ENCODE measurements around the gene ADAMTS8.

ADAMTS8 gene

DNA sequence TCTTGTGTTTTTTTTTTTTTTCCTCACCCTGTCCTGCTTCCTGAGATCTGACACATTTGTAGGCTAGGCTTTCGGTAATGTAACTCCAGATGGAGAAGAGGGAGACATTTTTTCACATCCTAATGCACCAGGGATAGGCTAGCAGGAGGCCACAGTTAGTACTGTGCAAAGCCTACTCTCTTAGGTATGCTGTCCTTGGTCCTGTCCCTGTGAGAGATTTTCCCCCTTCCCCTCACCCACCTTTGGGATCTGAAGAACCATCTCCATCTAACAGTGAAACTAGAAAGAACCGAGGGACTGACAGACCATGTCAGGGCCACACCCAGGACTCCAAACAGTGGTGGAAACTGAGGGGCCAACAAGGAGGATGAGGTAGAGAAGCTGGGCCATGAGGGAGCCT, 29.2 kb downstream of the ADAMTS8 start:
- no peak for DNase-seq (ENCODE audit: extremely low read depth in 1 of 2, low read depth in 1 of 2)

- DNase-seq (ENCODE audit: extremely low read depth in 1 of 2, low read depth in 1 of 2), result no peak
These were observed 30.6 kb downstream of the ADAMTS8 start for GRCh38 chr11:130397780-130398179.

GRCh38 chr11:130396965-130397364, 31.4 kb downstream of the ADAMTS8 start:
- DNase-seq (ENCODE audit: extremely low read depth in 1 of 2, low read depth in 1 of 2), result no peak

DNA sequence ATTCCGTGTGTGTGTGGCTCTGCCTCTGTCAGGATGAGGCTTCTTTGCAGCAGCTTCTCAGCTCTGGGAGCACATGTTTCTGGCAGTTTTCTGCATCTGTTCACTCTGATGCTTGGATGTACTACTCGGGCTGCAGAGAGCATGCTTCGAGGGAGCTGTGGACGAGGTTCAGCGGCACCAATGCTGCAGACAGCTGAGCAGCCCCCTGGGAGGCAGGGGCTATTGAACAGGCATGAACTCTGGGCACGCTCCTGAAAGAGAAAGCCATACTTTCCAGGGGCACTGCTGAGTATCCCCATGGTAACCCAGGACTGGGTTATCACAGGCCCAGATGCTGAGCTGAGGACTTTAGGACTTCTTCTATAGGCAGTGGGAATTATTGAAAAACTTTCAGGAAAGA, 33.8 kb downstream of the ADAMTS8 start:
- no peak for DNase-seq (ENCODE audit: extremely low read depth in 1 of 2, low read depth in 1 of 2)

GRCh38 chr11:130391711-130392110, 36.7 kb downstream of the ADAMTS8 start:
- no peak for DNase-seq (ENCODE audit: extremely low read depth in 1 of 2, low read depth in 1 of 2)

DNA sequence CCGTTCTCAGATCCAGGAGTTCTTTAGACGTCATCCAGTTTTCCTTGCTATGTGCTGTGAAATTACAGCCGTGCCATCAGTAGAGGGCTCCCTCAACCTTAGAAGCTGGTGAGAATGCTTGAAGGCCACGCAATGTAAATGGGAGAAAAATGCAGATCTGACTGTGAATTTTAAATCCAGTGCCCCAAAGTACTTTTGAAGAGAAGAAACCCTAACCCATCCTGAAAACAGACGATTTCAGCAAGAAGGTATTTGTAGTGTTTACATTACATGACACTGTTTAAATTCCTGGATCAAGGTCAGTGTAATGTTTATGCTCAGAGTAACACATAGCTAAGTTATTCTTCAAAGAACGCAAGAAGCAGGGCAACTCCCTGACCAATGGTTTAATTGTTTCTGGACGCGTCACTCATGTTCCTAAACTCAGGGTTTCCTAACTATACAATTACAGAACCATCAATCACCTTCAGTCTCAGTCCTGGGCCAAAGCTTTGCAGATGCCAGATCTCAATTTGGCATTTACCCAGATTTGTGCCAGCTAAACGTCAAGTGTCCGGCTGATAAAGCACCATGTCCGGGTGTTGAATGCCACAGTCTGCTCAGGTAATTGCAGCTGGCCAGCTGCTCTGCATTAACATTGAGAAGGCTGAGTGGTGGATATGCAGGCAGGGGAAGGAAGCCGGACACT, 38.2 kb downstream of the ADAMTS8 start:
- DNase-seq (ENCODE audit: extremely low read depth in 1 of 2, low read depth in 1 of 2), result no peak

- no peak for DNase-seq (ENCODE audit: extremely low read depth in 1 of 2, low read depth in 1 of 2)
These were observed 39.0 kb downstream of the ADAMTS8 start for GRCh38 chr11:130389335-130389935.

DNA sequence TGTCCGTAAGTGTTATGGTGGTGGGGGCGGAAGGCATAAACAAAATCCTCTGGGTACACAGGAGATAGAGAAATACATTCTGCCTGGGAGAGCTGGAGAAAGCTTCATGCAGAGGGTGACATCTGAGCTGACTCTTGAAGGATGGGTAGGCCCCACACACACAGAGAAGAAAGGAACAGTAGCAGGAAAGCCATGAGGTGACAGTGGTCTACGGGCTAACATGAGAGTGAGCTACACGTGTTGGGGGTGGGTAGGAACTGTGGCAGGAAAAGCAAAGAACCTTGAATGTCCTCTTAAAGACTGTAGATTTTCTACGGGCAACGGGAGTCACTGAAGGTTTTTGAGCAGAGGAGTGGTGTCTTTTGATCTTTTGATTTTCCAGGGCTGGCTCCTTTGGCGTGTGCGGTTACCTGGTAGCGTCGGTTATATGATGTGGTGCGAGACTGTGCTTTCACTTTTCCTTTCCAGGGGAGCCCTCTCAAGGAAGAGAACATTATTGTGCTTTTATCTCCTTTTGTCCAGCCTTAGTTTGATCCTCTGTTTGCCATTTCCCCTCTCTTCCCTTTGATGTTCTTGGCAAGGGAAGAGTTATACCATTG, 39.7 kb downstream of the ADAMTS8 start:
- no peak for DNase-seq (ENCODE audit: extremely low read depth in 1 of 2, low read depth in 1 of 2)

DNA sequence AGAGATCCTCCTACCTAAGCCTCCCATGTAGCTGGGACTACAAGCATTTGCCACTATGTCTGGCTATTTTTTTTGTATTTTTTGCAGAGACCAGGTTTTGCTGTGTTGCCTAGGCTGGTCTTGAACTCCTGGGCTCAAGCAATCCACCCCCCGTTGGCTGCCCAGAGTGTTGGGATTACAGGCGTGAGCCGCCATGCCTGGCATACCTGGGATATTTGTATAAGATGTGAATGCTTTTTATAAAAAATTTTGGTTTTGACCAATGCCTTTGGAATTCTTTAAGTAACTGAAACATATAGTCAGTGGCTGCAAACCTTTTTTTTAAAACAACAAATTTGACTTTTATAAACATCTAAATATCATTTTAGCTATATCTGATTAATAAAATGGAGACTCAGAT, 42.4 kb downstream of the ADAMTS8 start:
- no peak for DNase-seq (ENCODE audit: extremely low read depth in 1 of 2, low read depth in 1 of 2)

DNA sequence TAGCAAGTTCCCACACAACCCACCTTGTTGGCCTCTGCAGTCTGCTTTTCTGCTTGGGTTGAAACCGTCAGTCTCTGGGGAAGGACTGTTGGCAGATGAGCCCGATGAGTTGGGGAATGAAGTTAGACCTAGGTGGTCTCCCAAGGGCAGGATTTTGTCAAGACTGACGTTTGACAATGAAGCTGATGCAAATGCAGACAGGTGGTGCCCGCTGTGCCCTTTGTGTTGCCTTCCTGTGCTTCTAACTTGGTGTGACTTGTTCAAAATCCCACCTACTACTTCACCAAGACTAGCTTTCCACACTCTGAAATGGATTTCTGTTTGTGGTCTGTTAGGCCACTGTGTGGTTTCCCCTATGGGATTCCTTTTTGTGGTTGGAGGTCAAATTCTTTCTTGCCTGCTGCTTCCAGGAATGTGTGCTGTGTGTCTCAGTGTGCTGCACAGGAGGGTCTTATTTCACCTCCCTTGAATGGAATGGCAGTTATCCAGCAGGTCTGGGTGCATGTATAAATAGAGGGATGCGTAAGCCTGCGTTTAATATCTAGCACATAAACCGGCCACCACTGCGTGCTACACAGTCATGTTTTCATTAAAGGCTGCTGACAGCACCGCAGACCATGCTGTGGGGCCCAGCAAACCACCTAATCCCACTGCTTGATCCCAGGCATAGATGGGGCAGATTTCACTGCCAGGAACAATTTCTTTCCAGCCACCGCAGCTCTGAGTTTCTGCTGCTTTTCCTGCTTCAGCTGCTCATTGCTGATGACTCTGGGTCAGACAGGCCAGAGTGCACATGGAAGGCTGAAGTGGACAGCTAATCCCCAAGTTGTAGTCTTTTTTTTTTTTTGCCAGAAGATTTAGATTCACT, 44.8 kb downstream of the ADAMTS8 start:
- DNase-seq (ENCODE audit: extremely low read depth in 1 of 2, low read depth in 1 of 2), result no peak

- DNase-seq (ENCODE audit: extremely low read depth in 1 of 2, low read depth in 1 of 2), result no peak
These were observed 47.1 kb downstream of the ADAMTS8 start for GRCh38 chr11:130381317-130381716.

DNA sequence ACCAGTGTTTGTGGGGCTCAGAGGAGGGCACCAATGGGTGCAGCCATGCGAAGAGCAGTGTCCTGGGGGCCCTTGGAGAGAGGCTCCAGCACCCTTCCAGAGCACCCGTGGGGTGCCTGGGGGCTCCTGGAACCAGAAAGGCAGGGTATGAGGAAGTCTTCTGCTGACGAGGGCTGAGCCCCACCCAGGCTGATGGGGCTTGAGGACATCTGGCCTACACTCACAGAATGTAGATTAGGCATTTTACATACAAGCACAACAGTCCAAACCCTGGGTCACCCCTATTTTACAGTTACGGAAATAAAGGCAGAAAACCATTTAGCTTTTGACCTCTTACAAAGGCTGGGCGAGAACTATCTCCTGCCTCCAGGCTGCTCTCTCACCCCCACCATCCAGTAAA, 47.6 kb downstream of the ADAMTS8 start:
- DNase-seq (ENCODE audit: extremely low read depth in 1 of 2, low read depth in 1 of 2), result no peak

DNA sequence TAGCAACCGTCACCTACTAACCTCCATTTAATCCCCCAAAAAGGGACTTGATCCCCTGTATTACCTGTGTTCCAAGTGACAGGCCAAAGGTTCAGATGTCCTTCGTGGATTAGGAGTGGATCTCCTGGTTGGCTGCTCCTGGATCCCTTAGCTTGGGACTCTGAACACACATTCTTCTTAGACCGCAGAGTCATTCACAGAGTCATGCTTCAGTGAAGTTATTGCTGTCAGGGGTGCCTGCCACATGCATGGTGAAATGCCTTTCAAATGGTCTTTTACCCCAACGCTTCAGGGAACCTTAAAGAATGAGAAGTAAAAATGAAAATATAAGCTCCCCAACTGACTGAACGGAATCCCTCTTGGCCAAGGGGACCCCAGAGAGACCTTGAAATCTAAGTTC, 49.1 kb downstream of the ADAMTS8 start:
- no peak for DNase-seq (ENCODE audit: extremely low read depth in 1 of 2, low read depth in 1 of 2)

DNA sequence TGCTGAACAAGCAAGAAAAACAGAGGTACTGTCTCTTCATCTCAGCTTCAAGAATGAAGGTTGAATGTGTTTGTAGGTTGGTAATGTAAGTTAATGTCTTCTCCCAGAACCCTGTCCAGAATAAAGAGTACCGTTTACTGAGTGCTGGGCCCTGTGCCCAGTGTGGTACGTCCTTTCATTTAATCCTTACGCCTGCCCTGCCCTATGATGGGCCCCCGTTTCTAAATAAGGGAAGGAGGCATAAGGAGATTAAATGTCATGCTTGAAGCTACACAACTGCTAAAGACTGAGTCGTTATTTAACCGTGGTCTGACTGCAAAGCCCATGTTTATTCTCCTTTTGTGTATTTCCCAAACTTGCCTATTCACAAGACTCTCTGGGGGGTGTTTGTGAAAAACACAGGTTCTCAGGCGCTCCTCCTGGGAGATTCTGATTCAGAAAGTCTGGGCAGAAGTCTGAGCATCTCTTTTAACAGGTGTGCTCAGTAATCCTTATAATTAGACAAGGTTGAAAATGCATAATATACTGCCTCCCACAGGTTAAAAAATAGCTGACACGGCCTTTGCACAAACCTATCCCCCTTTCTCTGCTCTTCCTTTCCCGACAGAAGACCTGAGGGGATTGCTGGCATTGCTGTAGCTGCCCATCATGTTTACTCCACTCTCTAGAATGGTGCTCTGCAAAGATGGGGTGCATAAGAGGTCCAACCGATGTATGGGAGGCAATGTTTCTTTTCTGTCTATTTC, 57.4 kb downstream of the ADAMTS8 start:
- no peak for DNase-seq (ENCODE audit: extremely low read depth in 1 of 2, low read depth in 1 of 2)

- DNase-seq (ENCODE audit: extremely low read depth in 1 of 2, low read depth in 1 of 2), result no peak
These were observed 58.7 kb downstream of the ADAMTS8 start for GRCh38 chr11:130369713-130370112.

DNA sequence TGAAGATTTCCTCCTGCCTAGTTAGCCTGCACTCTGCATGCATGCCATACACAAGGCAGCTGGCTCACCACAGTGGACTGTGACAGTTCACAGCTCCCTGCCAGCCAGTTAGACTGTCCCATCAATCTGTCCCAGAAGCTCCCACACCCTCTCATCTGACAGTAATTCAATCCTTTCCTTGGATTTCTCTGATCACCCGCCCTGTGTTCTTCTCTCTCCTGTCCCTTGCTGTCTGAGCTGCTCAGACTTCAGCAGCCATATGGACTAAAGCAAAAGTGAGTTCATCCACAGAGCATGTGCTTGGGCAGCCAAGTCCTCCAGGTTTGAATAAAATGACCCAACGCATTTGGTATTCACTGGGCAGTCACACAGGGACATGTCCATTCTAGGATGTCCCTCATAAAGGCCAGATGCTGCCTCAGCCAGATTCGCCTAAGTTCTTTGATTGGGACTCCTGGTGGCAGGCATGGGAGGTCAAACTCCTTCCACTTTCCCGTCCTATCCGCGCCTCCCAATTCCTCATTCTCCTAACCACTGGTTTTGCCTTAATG, 59.2 kb downstream of the ADAMTS8 start:
- DNase-seq (ENCODE audit: extremely low read depth in 1 of 2, low read depth in 1 of 2), result no peak

DNA sequence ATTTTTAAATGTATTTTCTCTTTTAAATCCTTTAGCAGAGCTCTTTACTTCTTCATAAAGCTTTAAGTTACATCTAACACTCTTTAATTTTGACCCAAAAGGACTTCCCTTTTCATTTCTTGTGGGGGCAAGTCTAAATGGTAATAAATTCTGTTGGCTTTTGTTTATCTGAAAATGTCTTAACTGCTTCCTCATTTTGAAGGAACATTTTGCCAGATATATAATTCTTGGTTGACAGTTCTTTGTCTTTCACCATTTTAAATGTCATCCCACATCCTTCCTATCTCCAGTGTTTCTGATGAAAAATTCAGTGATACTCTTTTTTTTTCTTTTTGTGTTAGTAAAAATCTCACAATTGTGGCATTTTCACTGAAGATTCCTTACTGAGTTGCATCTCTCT, 69.0 kb downstream of the ADAMTS8 start:
- DNase-seq (ENCODE audit: extremely low read depth in 1 of 2, low read depth in 1 of 2), result no peak

DNA sequence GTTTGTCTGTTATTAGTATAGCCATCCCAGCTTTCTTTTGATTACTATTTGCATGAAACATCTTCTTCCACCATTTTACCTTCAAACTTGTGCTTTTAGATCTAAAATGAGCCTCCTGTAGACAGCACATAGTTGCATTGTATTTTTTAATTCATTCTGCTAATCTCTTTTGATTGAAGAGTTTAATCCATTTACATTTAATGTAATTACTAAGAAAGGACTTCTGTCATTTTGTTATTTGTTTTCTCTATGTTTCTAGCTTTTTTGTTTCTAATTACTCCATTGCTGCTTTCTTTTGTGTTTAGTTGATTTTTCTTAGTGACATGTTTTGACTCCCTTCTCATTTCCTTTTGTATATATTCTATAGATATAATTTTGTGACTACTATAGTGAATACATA, 70.0 kb downstream of the ADAMTS8 start:
- no peak for DNase-seq (ENCODE audit: extremely low read depth in 1 of 2, low read depth in 1 of 2)

All from stimulated activated CD8-positive, alpha-beta memory T cell treated with anti-CD3 and anti-CD28 coated beads, Interleukin-7, amount 100 ng/mL, for 48 hours (primary cell).